ENCODE data around the gene DLG2.

DNA sequence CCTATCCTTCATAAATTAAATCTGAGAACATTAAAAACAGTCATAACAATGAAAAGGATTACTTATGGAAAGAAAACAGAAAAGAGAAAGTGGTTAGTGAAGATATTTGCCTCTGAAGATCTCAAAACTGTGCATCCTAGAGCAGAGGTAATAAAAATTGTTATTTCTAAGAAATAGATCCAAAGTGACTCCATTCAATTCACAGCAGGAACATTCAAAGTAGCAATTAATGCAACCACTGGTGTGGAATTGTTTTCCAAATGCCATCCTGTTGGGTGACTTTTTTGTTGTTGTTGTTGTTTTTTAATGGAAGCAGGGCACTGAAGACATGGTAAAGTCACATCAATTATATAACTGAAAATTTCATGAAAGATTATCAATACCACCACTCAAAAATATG lies 1201.5 kb downstream of the DLG2 start:
- TF ChIP-seq SP1 (IDR thresholded peaks at IDR 0.05; ENCODE audit: low read depth, low read length), result no peak
- TF ChIP-seq SIRT6 (IDR thresholded peaks at IDR 0.05; ENCODE audit: low read length), result no peak
- no peak for TF ChIP-seq RAD21 (IDR thresholded peaks at IDR 0.05 in 1 of 2, conservative IDR thresholded peaks at IDR 0.05 in 1 of 2; ENCODE audit: low read depth in 2 of 2, low read length in 2 of 2)
- no peak for TF ChIP-seq POLR2A (IDR thresholded peaks at IDR 0.05; ENCODE audit: control extremely low read depth in 1 of 2, low read depth in 2 of 2, low read length in 2 of 2)
- TF ChIP-seq TCF12 (IDR thresholded peaks at IDR 0.05; ENCODE audit: low read depth, low read length), result no peak
- TF ChIP-seq, protein P1, sequence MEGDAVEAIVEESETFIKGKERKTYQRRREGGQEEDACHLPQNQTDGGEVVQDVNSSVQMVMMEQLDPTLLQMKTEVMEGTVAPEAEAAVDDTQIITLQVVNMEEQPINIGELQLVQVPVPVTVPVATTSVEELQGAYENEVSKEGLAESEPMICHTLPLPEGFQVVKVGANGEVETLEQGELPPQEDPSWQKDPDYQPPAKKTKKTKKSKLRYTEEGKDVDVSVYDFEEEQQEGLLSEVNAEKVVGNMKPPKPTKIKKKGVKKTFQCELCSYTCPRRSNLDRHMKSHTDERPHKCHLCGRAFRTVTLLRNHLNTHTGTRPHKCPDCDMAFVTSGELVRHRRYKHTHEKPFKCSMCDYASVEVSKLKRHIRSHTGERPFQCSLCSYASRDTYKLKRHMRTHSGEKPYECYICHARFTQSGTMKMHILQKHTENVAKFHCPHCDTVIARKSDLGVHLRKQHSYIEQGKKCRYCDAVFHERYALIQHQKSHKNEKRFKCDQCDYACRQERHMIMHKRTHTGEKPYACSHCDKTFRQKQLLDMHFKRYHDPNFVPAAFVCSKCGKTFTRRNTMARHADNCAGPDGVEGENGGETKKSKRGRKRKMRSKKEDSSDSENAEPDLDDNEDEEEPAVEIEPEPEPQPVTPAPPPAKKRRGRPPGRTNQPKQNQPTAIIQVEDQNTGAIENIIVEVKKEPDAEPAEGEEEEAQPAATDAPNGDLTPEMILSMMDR (IDR thresholded peaks at IDR 0.05; ENCODE audit: control extremely low read depth in 1 of 3, insufficient read depth in 1 of 3, low read depth in 1 of 3, low read length in 3 of 3), result no peak
- TF ChIP-seq MAX (IDR thresholded peaks at IDR 0.05), result no peak
- no peak for TF ChIP-seq MAFK (IDR thresholded peaks at IDR 0.05; ENCODE audit: low read depth, low read length)
- no peak for TF ChIP-seq HDAC2 (IDR thresholded peaks at IDR 0.05; ENCODE audit: borderline replicate concordance in 1 of 2, low read depth in 2 of 2, low read length in 2 of 2)
- no peak for TF ChIP-seq EGR1 (IDR thresholded peaks at IDR 0.05; ENCODE audit: borderline replicate concordance, low read depth, low read length)
- TF ChIP-seq EP300 (IDR thresholded peaks at IDR 0.05; ENCODE audit: borderline replicate concordance in 1 of 2, low read depth in 2 of 2, low read length in 2 of 2), result no peak
